ENCODE data around the gene PPFIBP2. TPM values are rescaled to one million over a fixed set of nuclear protein-coding genes. Genes with fewer than 3 reads are reported as not detected.

The PPFIBP2 gene
- total RNA-seq, 1 donor from 2014 or later, result 10.1 TPM

- DNase-seq (ENCODE audit: low read depth, low spot score), result no peak
- no peak for TF ChIP-seq CTCF (conservative IDR thresholded peaks at IDR 0.05)
- Mint-ChIP-seq H3K9me3 (no peaks in the 10 kb centered on the region), H3K36me3 (ENCODE audit: low read depth) (no peaks in the 10 kb centered on the region), H3K4me1 (no peaks in the 10 kb centered on the region), H3K4me3 (no peak overlapping the region), H3K27ac (ENCODE audit: unreplicated experiment) (no peak overlapping the region), H3K27me3 (ENCODE audit: low read depth) (no peaks in the 10 kb centered on the region)
These were observed 122.6 kb downstream of the PPFIBP2 start for GRCh38 chr11:7636350-7636749.

DNA sequence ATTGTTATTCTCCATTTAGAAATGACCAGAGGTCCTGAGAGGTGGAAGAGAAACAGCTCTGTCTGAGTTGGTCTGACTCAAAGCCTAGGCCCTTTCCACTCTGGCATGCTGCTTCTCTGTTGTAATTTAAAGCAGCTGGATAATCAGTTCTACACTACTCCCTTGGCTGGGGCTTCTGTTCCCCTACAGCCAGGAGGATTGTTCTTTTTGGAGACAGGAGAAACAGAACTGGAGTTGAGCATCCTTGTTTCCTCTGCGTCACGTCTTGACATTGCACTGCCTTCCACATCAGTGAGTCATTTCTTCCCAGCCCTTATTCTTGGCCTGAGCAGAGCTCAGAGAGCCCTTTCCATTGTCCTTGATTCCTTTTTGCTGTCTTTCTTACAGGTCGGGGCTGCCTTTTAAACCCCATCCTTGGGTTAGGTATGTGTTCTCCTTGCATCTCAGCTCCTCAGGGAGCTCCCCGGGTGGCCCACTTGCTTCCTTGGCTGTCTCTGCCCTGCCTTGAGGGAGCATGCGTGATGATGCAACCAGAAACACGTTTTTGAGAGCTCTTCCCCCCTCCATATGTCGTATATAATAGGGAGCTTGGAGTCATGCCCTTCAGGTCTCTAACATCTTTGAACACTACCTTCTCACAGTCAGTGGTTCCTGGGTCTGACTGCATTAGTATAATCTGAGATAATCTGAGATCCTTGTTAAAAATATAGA, 123.8 kb downstream of the PPFIBP2 start:
- H3K9me3 Mint-ChIP-seq, result no peaks in the 10 kb centered on the region
- TF ChIP-seq CTCF (conservative IDR thresholded peaks at IDR 0.05), result no peak
- H3K4me3 Mint-ChIP-seq, result no peak overlapping the region
- no peak overlapping the region for H3K27ac Mint-ChIP-seq (ENCODE audit: unreplicated experiment)
- peaks cover 3% of the 10 kb centered on the region for H3K36me3 Mint-ChIP-seq (ENCODE audit: low read depth)
- H3K27me3 Mint-ChIP-seq (ENCODE audit: low read depth), result no peaks in the 10 kb centered on the region
- peaks cover 9% of the 10 kb centered on the region for H3K4me1 Mint-ChIP-seq
- no peak for DNase-seq (ENCODE audit: low read depth, low spot score)

DNA sequence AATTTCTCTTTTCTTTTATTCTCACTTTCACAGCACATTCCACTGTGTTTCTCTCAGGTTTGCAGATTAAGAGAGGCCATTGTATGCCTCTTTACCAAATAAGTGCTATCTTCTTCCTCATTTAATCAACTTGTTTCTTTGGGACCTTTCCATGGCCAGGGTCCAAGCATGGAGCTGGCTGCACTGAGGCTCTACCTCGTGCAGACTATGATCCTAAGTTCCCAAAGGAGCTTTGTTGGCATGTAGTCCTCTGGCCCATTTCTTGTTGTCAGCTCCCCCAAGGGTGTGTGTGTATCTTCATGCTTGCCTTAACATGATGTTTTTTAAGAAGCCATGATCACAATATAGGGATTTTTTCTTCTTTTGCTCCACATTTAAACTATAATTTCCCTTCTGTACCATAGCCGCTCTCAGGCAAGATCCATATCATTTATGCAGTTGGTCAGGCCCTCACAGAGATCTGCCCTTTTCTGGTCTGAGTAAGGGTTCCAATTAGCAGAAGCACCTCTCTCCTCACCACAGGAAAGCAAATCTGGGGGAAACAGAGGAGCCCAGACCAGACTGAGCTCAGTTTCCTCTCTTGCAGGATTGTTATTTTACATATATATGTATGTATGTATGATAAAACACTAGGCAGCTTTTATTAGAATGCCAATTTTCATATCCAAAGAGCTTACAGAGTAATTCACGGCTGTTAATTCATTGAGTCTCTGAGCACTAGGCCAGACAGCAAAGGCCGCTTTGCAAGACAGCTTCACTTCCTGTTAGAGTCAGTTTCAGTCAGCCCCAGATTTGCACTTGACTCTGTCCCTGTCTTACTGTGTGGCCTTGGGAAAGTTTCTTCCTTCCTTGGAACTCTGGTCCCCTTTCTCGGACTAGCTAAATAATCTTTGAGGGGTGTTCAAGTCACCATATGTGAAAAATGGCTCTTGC, 125.2 kb downstream of the PPFIBP2 start:
- no peak for DNase-seq (ENCODE audit: low read depth, low spot score)
- no peak overlapping the region for H3K4me3 Mint-ChIP-seq
- H3K4me1 Mint-ChIP-seq, result peaks cover 22% of the 10 kb centered on the region
- no peak for TF ChIP-seq CTCF (conservative IDR thresholded peaks at IDR 0.05)
- H3K9me3 Mint-ChIP-seq, result no peaks in the 10 kb centered on the region
- no peak overlapping the region for H3K27ac Mint-ChIP-seq (ENCODE audit: unreplicated experiment)
- H3K36me3 Mint-ChIP-seq (ENCODE audit: low read depth), result peaks cover 3% of the 10 kb centered on the region
- H3K27me3 Mint-ChIP-seq (ENCODE audit: low read depth), result no peaks in the 10 kb centered on the region

DNA sequence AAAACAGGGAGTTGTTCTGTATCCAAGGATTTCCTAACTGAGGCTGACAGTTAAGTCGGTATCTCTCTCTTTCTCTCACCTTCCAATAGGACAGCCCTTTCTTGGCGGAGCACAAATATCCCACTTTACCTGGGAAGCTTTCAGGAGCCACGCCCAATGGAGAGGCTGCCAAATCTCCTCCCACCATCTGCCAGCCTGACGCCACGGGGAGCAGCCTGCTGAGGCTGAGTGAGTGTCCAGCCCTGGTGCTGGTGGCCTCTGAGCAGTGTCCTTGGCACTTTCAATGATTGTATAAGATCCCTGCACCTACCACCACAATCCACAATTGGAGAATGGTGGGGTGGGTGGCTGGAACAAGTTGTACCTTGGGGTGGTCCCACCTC, 125.8 kb downstream of the PPFIBP2 start:
- Mint-ChIP-seq H3K4me1 (peaks cover 26% of the 10 kb centered on the region), H3K4me3 (no peak overlapping the region), H3K36me3 (ENCODE audit: low read depth) (peaks cover 3% of the 10 kb centered on the region), H3K27ac (ENCODE audit: unreplicated experiment) (no peak overlapping the region), H3K9me3 (no peaks in the 10 kb centered on the region), H3K27me3 (ENCODE audit: low read depth) (no peaks in the 10 kb centered on the region)
- no peak for DNase-seq (ENCODE audit: low read depth, low spot score)
- TF ChIP-seq CTCF (conservative IDR thresholded peaks at IDR 0.05), result no peak

DNA sequence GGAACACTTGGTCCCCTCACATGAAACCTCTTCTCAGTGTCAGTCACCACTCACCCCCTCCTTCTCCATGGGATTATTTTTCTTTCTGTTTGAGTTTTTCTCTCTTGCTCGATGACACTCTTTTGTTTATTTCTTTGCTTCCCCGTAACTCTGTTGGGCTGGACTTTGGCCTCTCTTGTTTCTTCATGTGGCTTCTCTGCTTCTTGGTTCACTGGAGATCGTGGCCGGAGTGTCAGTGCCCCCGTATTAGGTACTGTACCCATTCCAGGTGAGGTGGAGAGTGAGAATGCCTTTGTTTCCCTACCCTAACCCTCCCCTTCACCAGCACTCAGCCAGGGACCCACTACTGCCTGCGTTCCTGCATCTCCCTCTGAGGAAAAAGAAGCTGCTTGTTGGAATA, 127.0 kb downstream of the PPFIBP2 start:
- H3K4me1 Mint-ChIP-seq, result peaks cover 26% of the 10 kb centered on the region
- no peak overlapping the region for H3K4me3 Mint-ChIP-seq
- H3K27ac Mint-ChIP-seq (ENCODE audit: unreplicated experiment), result no peak overlapping the region
- DNase-seq (ENCODE audit: low read depth, low spot score), result no peak
- no peaks in the 10 kb centered on the region for H3K27me3 Mint-ChIP-seq (ENCODE audit: low read depth)
- no peak for TF ChIP-seq CTCF (conservative IDR thresholded peaks at IDR 0.05)
- no peaks in the 10 kb centered on the region for H3K9me3 Mint-ChIP-seq
- peaks cover 5% of the 10 kb centered on the region for H3K36me3 Mint-ChIP-seq (ENCODE audit: low read depth)
